Measurements from ENCODE around the gene FUT2.

Gene FUT2

GRCh38 chr19:48752496-48753365, 57.0 kb downstream of the FUT2 start, which contains the start of gene FUT1:
TSS of gene FUT1 (minus strand) at chr19:48752641. CDS start at chr19:48751281, 1,360 bp downstream.
- peak; percentile 92 to 98 for DNase-seq

GRCh38 chr19:48755084-48755641, 59.4 kb downstream of the FUT2 start, which contains the start of gene FGF21:
TSS of gene FGF21 (plus strand) at chr19:48755524. CDS start at chr19:48756237, 713 bp downstream.
- DNase-seq: peak in 1 of 2 experiments; percentile 18

Measured in NCI-H526 (cell line).